GM23338 (cell line): ENCODE results near the gene CAAP1.

Experiments
- CREB1 ChIP-seq: fragments of 250-450 bp; sonication (Bioruptor Pico); IDR thresholded peaks from 2 replicates; pipeline ENCODE4 v1.5.0; 2020; ENCODE audit warnings: low read depth, mild to moderate bottlenecking, moderate library complexity
- CTCF ChIP-seq, 2 experiments: fragments of 200-600 bp in 1 of 2; sonication (generic) in 1 of 2; conservative IDR thresholded peaks; 2 replicates each; pipeline versions ENCODE4 v1.5.1 to v1.6.1; 2016 to 2017; ENCODE audit warnings: antibody characterized with exemption in 2 of 2, low read depth in 2 of 2, mild to moderate bottlenecking in 2 of 2, moderate library complexity in 1 of 2
- EZH2 ChIP-seq: fragments of 200-600 bp; sonication (generic); IDR thresholded peaks from one replicate; pipeline ENCODE4 v1.8.0; 2017; ENCODE audit warnings: antibody characterized with exemption, mild to moderate bottlenecking, low read depth; ENCODE audit not compliant: unreplicated experiment
- EZH2phosphoT487 ChIP-seq: fragments of 200-600 bp; sonication (generic); IDR thresholded peaks from one replicate; pipeline ENCODE4 v1.8.1; 2018; ENCODE audit warnings: antibody characterized with exemption; ENCODE audit not compliant: unreplicated experiment
- JUNB ChIP-seq: IDR thresholded peaks from one replicate; pipeline ENCODE4 v1.6.1; 2016; ENCODE audit warnings: antibody characterized with exemption; ENCODE audit not compliant: unreplicated experiment
- POLR2AphosphoS5 ChIP-seq: IDR thresholded peaks from 2 replicates; pipeline ENCODE4 v1.6.1; 2016; ENCODE audit warnings: antibody characterized with exemption, low read depth
- REST ChIP-seq: IDR thresholded peaks from one replicate; pipeline ENCODE4 v1.6.1; 2018; ENCODE audit warnings: antibody characterized with exemption; ENCODE audit not compliant: unreplicated experiment
- STAT1 ChIP-seq: IDR thresholded peaks from one replicate; pipeline ENCODE4 v1.6.1; 2016; ENCODE audit warnings: antibody characterized with exemption; ENCODE audit not compliant: unreplicated experiment
- ZNF331 ChIP-seq: fragments of 250-450 bp; sonication (Bioruptor Pico); IDR thresholded peaks from 2 replicates; pipeline ENCODE4 v1.5.0; 2020; ENCODE audit warnings: low read depth, mild to moderate bottlenecking, moderate library complexity
- ZNF462 ChIP-seq: fragments of 250-450 bp; sonication (Bioruptor Pico); IDR thresholded peaks from 2 replicates; pipeline ENCODE4 v1.5.0; 2020; ENCODE audit warnings: mild to moderate bottlenecking, moderate library complexity

- TF ChIP-seq CTCF (conservative IDR thresholded peaks at IDR 0.05; ENCODE audit: low read depth in 2 of 2) (no peak), POLR2AphosphoS5 (no peak), EZH2phosphoT487 (no peak), JUNB (no peak), STAT1 (no peak), ZNF462 (no peak), REST (no peak), EZH2 (no peak), CREB1 (CRISPR knock-in tag) (no peak), ZNF331 (no peak)
These were observed 79.4 kb downstream of the CAAP1 start for GRCh38 chr9:26813247-26813646.
